Natural killer cell (primary cell): ENCODE results near the gene VDAC2. TPM values are rescaled to one million over a fixed set of nuclear protein-coding genes. Genes with fewer than 3 reads are reported as not detected.

Source experiments
- ATAC-seq, 3 donors: fragments of 150-1000 bp in 2 of 3; fragments of 200-7000 bp in 1 of 3; cut with Tn5 transposase; 1 replicate in 1 of 3; 2 replicates in 2 of 3; pipeline ENCODE4 v1.10.0; 2021; ENCODE audit warnings: mild to moderate bottlenecking in 2 of 3, moderate library complexity in 2 of 3
- DNase-seq, 2 donors: peaks; one replicate each; pipeline versions ENCODE4 v3.0.0 to v3.0.0-alpha.2; 2013 to 2021; ENCODE audit warnings: mixed read lengths in 1 of 2
- H3K27ac ChIP-seq: one replicate; pipeline ENCODE4 v1.5.1; 2013; ENCODE audit warnings: mild to moderate bottlenecking, low read length
- H3K27me3 ChIP-seq: one replicate; pipeline ENCODE4 v1.6.1; 2013; ENCODE audit warnings: low read length; ENCODE audit not compliant: control insufficient read depth, insufficient read depth
- H3K36me3 ChIP-seq: one replicate; pipeline ENCODE4 v1.6.1; 2013; ENCODE audit warnings: low read length; ENCODE audit not compliant: control insufficient read depth, insufficient read depth
- H3K4me1 ChIP-seq: one replicate; pipeline ENCODE4 v1.6.1; 2013; ENCODE audit warnings: low read length; ENCODE audit not compliant: control insufficient read depth, insufficient read depth
- H3K4me3 ChIP-seq: one replicate; pipeline ENCODE4 v1.5.1; 2013; ENCODE audit warnings: low read length
- H3K9me3 ChIP-seq: one replicate; pipeline ENCODE4 v1.6.1; 2013; ENCODE audit warnings: low read length; ENCODE audit not compliant: control insufficient read depth, insufficient read depth
- H3K27ac Mint-ChIP-seq, 2 donors: one replicate each; pipeline ENCODE4 v1.8.0; 2022; ENCODE audit warnings: mild to moderate bottlenecking in 2 of 2, mixed read lengths in 2 of 2, moderate library complexity in 1 of 2
- H3K27me3 Mint-ChIP-seq, 2 donors: one replicate each; pipeline ENCODE4 v1.8.0; 2022; ENCODE audit warnings: low read depth in 2 of 2, mixed read lengths in 2 of 2
- H3K36me3 Mint-ChIP-seq: one replicate; pipeline ENCODE4 v1.8.0; 2022; ENCODE audit warnings: mixed read lengths
- H3K4me1 Mint-ChIP-seq, 2 donors: one replicate each; pipeline ENCODE4 v1.8.0; 2022; ENCODE audit warnings: mixed read lengths in 2 of 2
- H3K4me3 Mint-ChIP-seq: one replicate; pipeline ENCODE4 v1.8.0; 2022; ENCODE audit warnings: mild to moderate bottlenecking, moderate library complexity, mixed read lengths
- H3K9me3 Mint-ChIP-seq, 2 donors: one replicate each; pipeline ENCODE4 v1.8.0; 2022; ENCODE audit warnings: mixed read lengths in 2 of 2
- WGBS: methylation state at CpG from one replicate; pipeline ENCODE4 v1.1.7; 2013; ENCODE audit warnings: missing lambda C conversion rate; ENCODE audit not compliant: insufficient coverage; 5-methylcytosine and 5-hydroxymethylcytosine counted together
- intact Hi-C: fragments of 100-400 bp; cut with micrococcal nuclease; formaldehyde crosslinking; loops from one replicate; pipeline ENCODE4 v1.14.2; 2022
- total RNA-seq, 4 donors: library from RNA; stranded (reverse); fragments of 120-200 nt in 1 of 4; gene quantifications; one replicate each; pipeline versions ENCODE4 v1.2.3 to v1.2.4, GENCODE V29; 2013 to 2022
- TF ChIP-seq, protein P1 (sequence below): fragments of 200-600 bp; IDR thresholded peaks from one replicate; pipeline ENCODE4 v1.8.0; 2022; ENCODE audit warnings: antibody characterized with exemption

VDAC2 gene
- total RNA-seq, 3 donors from 2014 or later (not counting 1 experiment from before 2014, with no cell fraction given): 110 to 124 (median 117) TPM

DNA sequence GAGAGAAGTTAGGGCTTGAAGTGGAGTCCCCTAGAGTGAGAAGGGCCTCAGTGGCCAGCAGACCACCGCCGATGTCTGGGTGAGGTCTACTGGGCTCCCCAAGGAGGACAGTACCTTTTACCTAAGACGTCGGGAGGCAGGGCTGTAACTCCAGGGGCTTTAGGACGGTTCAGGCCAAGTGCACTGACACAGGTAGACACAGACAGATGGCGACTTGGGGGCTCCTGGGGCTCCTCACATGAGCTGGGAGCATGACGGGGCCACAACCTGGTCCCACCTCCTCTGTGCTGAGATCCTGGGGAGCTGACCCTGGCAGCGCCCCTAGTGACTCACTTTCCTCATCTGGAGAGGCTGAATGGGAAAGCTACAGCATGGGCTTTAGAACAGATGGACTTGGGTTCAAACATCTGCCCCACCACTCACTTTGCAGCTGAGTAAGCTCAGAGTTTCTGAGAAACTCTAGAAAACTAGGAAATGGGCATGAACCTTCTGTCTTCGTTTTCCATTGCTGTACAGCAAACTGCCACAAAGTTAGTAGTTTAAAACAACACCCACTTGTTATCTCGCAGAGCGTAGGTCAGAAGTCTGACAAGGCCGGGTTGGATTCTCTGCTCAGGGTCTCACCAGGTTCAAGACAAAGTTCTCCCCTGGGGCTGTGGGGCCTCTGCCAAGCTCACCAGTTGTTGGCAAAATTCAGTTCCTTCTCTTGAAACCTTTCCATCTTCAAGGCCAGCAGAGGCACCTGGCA, 29.9 kb downstream of the VDAC2 start:
- peaks cover 5% of the 10 kb centered on the region in 2 donors for H3K4me1 Mint-ChIP-seq
- no peak overlapping the region for H3K4me3 Mint-ChIP-seq
- H3K9me3 ChIP-seq: no peaks in the 10 kb centered on the region
- H3K27ac Mint-ChIP-seq: no peak overlapping the region
- 89% methylated on average over 12 of the region's 12 CpGs for WGBS
- no peaks in the 10 kb centered on the region for H3K27me3 ChIP-seq
- no peaks in the 10 kb centered on the region for H3K36me3 ChIP-seq
- H3K36me3 Mint-ChIP-seq: no peaks in the 10 kb centered on the region
- ATAC-seq: no peak
- no peak overlapping the region for H3K27ac ChIP-seq
- H3K27me3 Mint-ChIP-seq: no peaks in the 10 kb centered on the region
- peaks cover 4% of the 10 kb centered on the region for H3K4me1 ChIP-seq
- intact Hi-C loops: no loop called here
- no peaks in the 10 kb centered on the region for H3K9me3 Mint-ChIP-seq
- no peak overlapping the region for H3K4me3 ChIP-seq
- DNase-seq: no peak
- TF ChIP-seq, protein P1, sequence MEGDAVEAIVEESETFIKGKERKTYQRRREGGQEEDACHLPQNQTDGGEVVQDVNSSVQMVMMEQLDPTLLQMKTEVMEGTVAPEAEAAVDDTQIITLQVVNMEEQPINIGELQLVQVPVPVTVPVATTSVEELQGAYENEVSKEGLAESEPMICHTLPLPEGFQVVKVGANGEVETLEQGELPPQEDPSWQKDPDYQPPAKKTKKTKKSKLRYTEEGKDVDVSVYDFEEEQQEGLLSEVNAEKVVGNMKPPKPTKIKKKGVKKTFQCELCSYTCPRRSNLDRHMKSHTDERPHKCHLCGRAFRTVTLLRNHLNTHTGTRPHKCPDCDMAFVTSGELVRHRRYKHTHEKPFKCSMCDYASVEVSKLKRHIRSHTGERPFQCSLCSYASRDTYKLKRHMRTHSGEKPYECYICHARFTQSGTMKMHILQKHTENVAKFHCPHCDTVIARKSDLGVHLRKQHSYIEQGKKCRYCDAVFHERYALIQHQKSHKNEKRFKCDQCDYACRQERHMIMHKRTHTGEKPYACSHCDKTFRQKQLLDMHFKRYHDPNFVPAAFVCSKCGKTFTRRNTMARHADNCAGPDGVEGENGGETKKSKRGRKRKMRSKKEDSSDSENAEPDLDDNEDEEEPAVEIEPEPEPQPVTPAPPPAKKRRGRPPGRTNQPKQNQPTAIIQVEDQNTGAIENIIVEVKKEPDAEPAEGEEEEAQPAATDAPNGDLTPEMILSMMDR: no peak

DNA sequence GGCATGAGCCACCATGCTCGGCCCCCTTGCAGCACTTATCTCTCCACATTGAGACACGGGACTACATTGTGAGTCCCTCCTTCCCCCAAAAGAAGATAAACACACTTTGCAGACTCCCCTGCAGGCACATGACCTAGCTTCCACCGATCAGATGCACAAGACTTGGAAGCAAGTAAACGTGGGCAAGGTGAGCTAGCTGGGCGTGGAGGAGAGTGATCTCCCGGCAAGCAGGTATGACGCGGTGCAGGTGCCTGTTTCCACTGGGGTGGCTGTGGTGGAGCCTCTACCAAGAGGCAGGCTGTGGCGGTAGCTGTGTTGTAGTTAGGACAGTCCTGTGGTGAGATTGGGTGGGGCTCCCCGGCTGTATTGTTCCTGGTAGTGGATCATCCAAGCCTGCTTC, 32.8 kb downstream of the VDAC2 start:
- H3K9me3 ChIP-seq: no peaks in the 10 kb centered on the region
- WGBS: 94% methylated on average over 10 of the region's 10 CpGs
- Mint-ChIP-seq H3K27me3 (no peaks in the 10 kb centered on the region), H3K4me1 (no peaks in the 10 kb centered on the region), H3K4me3 (no peak overlapping the region), H3K36me3 (no peaks in the 10 kb centered on the region), H3K9me3 (no peaks in the 10 kb centered on the region), H3K27ac (no peak overlapping the region)
- no peak overlapping the region for H3K4me3 ChIP-seq
- intact Hi-C loops: no loop called here
- no peaks in the 10 kb centered on the region for H3K4me1 ChIP-seq
- no peak for DNase-seq
- TF ChIP-seq, protein P1: no peak
- ATAC-seq: no peak
- no peaks in the 10 kb centered on the region for H3K36me3 ChIP-seq
- H3K27me3 ChIP-seq: no peaks in the 10 kb centered on the region
- no peak overlapping the region for H3K27ac ChIP-seq

DNA sequence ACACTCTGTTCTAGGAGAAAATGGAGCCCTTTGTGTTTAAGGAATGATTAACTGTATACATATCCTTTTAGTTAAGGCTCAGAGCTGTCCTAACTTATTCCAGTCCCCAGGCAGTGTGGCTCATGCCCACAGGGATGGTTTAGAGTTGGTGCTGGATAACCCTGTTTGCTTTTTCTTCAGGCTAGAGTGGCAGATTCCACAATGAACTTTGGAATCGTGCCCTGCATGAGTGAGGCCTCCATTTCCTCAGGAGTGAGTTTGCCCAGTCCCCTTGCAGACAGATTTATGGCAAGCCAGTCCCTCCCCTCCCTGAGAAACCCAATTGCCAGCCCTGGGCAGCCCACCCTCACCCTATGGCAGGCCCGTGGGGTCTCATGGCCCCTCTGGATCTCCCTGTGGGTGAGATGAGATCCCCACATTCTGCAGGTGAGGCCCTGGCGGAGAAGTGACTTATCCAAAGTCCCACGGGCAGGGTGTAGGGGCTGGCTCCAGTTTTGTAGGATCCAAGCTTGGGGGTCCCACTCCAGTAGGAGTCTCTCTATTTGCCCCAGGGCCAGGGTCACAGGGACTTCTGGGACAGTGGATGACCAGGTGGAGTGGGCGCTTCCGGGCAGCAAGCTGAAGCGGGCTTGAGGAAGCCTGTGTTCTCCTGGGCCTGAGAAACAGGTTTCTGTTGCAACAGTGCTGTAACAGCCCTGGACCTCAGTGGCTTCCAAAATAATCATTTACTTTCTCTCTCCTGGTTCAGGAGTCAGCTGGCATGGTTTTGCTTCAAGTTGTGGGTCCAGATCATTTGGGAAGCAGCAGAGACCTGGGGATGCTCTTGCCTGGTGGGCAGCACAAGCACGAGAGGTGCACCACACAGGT, 34.1 kb downstream of the VDAC2 start:
- 84% methylated on average over 8 of the region's 8 CpGs for WGBS
- no peak overlapping the region for H3K4me3 Mint-ChIP-seq
- intact Hi-C loops: no loop called here
- no peaks in the 10 kb centered on the region for H3K27me3 Mint-ChIP-seq
- no peak for ATAC-seq
- no peak overlapping the region for H3K27ac Mint-ChIP-seq
- DNase-seq: no peak
- H3K36me3 Mint-ChIP-seq: no peaks in the 10 kb centered on the region
- no peaks in the 10 kb centered on the region for H3K4me1 Mint-ChIP-seq
- H3K27ac ChIP-seq: no peak overlapping the region
- no peaks in the 10 kb centered on the region for H3K9me3 ChIP-seq
- H3K27me3 ChIP-seq: no peaks in the 10 kb centered on the region
- H3K9me3 Mint-ChIP-seq: no peaks in the 10 kb centered on the region
- TF ChIP-seq, protein P1: no peak
- H3K4me1 ChIP-seq: no peaks in the 10 kb centered on the region
- no peak overlapping the region for H3K4me3 ChIP-seq
- no peaks in the 10 kb centered on the region for H3K36me3 ChIP-seq
